DOHH2 (cell line): Measurements from ENCODE around the gene KRTDAP.

Source experiments
- EZH2phosphoT487 ChIP-seq: fragments of 200-600 bp; sonication (generic); IDR thresholded peaks from 2 replicates; pipeline ENCODE4 v1.6.1; 2017; ENCODE audit warnings: borderline replicate concordance, mild to moderate bottlenecking, antibody characterized with exemption, low read length, moderate library complexity, mixed read lengths
- TF ChIP-seq, protein P1 (sequence below): fragments of 200-600 bp; sonication (generic); IDR thresholded peaks from one replicate; pipeline ENCODE4 v1.5.1; 2014; ENCODE audit warnings: antibody characterized with exemption, mild to moderate bottlenecking, low read depth, low read length; ENCODE audit not compliant: poor library complexity, severe bottlenecking

DNA sequence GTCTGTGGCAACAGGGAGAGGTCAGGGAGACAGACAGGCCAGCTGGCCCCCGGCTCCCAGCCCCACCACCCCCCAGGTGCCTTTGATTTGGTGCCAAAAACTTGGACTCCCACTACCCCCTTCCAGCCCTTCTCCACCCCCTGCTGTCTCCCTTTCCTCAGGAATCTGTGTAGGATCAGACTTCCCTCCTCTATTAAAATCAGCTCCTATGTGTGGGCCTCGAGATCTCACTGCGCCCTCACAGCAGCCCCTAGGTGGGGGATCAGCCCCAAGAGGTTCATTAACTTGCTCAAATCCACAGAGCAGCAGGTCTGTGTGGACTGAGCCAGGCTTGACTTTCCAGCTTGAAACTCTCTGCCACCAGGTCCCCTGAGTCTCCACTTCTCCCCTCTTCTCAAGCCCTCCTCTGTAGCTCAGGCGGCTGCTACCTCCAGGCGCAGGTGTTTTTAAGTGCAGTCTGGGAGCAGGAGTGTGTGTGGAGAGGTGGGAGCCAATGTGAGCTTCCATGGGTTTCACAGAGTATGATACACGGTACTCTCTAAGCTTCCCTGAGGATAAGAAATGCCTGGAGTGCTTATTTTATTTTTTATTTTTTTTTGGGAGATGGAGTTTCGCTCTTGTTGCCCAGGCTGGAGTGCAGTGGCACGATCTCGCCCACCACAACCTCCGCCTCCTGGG lies 44.7 kb upstream of the KRTDAP start:
- TF ChIP-seq, protein P1, sequence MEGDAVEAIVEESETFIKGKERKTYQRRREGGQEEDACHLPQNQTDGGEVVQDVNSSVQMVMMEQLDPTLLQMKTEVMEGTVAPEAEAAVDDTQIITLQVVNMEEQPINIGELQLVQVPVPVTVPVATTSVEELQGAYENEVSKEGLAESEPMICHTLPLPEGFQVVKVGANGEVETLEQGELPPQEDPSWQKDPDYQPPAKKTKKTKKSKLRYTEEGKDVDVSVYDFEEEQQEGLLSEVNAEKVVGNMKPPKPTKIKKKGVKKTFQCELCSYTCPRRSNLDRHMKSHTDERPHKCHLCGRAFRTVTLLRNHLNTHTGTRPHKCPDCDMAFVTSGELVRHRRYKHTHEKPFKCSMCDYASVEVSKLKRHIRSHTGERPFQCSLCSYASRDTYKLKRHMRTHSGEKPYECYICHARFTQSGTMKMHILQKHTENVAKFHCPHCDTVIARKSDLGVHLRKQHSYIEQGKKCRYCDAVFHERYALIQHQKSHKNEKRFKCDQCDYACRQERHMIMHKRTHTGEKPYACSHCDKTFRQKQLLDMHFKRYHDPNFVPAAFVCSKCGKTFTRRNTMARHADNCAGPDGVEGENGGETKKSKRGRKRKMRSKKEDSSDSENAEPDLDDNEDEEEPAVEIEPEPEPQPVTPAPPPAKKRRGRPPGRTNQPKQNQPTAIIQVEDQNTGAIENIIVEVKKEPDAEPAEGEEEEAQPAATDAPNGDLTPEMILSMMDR = no peak
- TF ChIP-seq EZH2phosphoT487 = no peak
